Putamen (tissue), 1 donor: ENCODE measurements around the gene PPP1R36.
"Not testable (repeated sequence)": the region's sequence is repeated elsewhere in the genome, so short reads cannot be mapped to it uniquely, and the experiment has no call there.

Experiments
- DNase-seq: peaks from one replicate; pipeline ENCODE4 v3.0.0-alpha.2; 2016; ENCODE audit warnings: low spot score

Gene PPP1R36, protein sequence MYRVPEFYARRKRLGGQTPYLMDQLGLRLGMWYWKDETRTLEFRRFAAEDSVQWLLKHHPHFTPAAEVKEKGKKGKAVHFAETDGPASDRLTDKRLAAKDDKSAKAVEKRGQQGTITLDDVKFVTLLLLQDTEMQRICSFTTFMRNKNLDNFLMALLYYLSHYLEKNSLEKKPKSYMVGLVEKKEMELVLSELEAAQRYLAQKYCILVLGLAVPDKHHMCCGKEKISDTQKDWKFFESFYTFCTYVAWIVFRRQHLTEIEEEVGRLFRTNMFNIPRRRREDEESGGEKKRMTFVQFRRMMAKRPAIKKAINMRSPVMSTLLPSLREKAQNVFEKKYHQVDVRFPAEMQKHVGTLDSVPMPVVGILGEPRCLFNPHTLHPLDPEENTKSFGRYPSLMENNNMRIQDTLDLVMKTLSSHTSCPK

GRCh38 chr14:64549791-64550620, at the start of gene PPP1R36:
TSS of gene PPP1R36 (plus strand) at chr14:64549961. CDS start at chr14:64549998, 37 bp downstream.
- no peak for DNase-seq

DNA sequence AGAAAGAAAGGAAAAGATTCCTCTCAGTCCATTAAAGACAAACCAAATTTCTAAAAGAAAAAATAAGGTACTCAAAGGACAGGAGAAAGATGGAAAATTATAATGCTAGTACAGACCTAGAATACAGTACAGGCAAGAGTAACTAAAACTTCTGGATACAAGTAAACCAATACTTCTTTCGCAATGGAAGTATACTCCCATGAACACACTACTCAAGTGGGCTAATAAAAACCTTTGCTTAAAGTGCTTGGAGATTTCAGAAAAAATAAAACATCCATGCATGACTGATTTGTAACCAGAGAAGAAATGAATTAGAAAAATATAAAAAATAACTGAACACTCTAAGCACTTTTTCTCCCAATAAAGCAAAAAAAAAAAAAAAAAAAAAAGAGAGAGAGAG, 49.7 kb upstream of the PPP1R36 start:
- DNase-seq = no peak

- DNase-seq = no peak
These were observed 48.2 kb upstream of the PPP1R36 start for GRCh38 chr14:64501411-64502171.

DNA sequence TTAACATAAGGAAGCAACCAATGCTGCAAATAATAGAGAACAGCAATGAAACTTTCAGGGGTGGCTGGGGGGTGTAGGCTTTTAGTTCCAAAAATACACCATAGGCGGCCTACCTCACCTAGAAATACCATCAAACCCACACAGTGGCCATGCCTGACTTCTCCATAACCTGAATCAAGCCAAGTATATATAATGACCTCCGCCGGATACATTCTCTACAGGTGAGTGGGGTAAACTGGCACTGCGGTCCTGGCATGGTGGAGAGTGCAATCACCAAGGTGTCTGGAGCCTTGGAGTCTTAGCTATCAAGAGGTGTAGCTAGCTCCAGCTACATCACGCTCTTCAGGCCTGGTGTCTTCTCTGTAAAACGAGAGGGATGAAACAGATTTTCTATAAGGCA, 47.3 kb upstream of the PPP1R36 start:
- DNase-seq = no peak

- no peak for DNase-seq
These were observed 46.8 kb upstream of the PPP1R36 start for GRCh38 chr14:64502887-64503433.

DNA sequence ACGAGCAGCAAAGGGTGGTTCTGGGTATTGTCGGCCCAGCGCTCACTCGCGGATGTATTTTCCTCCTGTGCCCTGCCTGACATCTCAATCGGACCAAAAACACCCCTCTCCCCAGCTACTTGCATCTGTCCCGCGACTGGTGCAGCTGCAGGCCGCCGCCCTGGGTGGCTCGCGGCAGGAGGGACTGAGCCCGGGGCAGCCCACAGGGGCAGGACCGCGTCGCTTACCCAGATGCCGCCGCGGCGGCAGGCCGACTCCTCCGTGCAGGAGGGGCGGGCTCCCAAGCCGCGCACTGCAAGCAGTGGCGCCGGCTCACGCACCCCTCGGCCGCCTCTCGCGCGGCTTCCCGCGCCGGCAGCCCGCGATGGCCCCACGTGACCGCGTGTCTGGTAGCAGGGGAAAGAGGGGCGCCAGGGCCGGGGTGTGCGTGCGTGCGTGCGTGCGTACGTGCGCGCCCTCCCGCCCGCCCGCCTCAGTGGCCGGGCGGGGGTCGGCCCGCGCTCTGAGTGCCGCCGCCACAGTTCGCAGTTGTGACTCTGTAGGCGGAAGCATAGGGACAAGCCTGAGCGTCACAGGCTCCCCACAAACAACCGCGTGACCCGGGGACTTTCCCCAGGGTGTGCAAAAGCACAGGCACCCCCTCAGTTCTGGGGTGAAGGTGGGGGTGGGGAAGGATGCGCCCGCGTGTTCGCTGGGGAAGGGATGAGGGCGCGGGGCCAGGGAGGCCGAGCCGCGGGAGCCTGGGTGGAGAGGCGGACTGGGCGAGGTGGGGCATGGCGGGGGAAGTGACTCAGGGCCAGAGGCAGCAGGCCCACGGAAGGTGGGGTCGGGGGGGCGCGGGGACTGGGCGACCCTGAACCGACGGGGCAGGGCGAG, 46.1 kb upstream of the PPP1R36 start, which contains the start of gene ZBTB25:
Gene ZBTB25, minus strand, starts transcription at position 405 of the 876 bp plus-strand sequence. CDS start 13,305 bp downstream, outside the sequence.
- peak; percentile 93 for DNase-seq

DNA sequence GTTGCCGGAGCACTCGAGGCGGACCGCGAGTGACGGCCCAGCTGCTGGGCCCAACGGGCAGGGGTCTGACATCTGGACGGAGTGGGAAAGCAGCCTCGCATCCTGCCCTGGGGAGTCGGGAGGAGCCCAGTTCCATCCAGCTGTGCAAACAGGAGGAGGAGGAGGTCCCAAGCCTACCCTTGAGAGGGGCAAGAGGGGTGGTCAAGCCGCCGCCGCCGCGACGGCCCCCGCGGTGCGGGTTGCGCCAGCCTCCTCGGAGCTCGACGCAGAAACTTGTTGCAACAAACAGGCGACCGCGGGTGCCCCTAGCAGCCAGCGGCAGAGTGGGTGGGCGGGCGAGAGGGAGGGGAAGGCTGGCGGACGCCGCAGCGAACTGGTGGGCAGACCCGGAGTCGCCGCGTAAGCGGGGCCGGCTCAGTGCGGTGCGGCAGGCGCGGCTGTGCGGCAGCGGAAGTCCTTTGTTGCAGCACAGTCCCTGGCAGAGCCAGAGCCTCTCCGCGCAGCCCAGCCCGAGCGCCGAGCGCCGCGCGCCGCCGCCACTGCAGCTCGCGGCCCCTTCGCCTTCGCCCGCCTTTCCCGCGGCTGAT, 45.4 kb upstream of the PPP1R36 start, which contains the start of gene ZBTB1:
Gene ZBTB1, plus strand, starts transcription at position 461 of the 587 bp plus-strand sequence. CDS start 16,735 bp downstream, outside the sequence.
- DNase-seq = peak; percentile 74

GRCh38 chr14:64504897-64505794, 44.6 kb upstream of the PPP1R36 start:
- peak; percentile 92 for DNase-seq

DNA sequence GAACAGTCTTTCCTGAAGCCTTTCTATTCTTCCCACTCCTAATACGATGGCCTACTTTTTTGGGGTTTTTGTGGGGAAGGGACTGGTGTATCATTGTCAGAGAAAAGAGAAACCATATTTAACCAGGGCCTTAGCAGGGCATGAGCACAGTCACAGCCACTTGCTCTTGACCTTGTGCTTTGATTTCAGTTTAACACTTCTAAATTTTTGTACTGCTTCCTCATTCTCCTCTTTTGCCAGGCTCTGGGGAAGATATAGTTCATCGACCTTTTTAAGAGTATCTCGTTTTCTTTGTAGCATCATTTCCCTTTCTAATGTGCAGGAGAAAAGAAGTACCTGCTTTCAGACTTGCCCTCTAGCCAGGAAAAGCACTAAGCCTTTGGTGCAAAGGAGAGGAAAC, 43.0 kb upstream of the PPP1R36 start:
- DNase-seq = no peak

DNA sequence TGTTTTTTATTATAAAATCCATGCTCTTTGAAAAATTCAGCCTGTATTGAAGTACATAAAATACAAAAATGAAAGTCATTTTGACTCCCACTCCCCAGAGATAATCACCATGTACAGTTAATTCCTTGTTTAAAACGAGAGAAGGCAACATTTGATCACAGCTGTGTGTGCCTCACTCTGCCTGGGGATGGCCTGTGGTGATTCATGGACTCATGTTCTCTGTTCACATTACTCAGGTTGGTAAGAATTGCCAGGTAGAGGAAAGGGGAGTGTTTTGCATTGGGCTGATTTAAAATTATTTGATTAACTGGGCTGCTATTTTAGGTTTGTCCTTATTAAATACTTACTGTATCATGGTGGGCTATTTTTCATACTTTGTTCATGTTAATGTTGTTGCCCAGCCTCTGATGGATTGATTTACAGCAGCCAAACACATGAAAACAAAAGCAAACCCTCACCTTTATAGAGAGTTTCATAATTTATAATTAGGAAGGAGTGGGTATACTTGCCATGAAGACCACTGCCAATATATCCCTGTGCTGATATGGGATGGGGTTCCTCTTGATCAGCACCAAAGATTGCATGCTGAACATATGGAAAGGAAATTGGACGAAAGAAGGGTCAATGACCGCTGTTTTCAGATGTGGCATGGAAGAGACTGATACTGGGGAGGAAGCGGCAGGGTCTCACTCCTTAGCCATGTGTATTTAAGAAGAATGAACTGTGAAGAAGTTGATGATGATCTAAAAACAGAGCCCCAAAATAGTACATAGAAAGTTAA, 42.2 kb upstream of the PPP1R36 start:
- DNase-seq = no peak

GRCh38 chr14:64508215-64508776, 41.5 kb upstream of the PPP1R36 start:
- no peak for DNase-seq

DNA sequence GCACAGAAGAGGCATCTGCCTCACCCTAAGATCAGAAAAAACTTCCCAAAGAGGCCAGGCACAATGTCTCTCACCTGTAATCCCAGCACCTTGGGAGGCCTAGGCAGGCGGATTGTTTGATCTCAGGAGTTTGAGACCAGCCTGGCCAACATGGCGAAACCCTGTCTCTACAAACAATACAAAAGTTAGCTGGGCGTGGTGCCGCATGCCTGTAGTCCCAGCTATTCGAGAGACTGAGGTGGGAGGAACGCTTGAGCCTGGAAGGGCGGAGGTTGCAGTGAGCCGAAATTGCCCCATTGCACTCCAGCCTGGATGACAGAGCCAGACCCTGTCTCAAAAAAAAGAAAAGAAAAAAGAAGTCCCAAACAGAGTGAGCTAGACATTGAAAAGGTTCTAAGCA, 40.7 kb upstream of the PPP1R36 start:
- no peak for DNase-seq

DNA sequence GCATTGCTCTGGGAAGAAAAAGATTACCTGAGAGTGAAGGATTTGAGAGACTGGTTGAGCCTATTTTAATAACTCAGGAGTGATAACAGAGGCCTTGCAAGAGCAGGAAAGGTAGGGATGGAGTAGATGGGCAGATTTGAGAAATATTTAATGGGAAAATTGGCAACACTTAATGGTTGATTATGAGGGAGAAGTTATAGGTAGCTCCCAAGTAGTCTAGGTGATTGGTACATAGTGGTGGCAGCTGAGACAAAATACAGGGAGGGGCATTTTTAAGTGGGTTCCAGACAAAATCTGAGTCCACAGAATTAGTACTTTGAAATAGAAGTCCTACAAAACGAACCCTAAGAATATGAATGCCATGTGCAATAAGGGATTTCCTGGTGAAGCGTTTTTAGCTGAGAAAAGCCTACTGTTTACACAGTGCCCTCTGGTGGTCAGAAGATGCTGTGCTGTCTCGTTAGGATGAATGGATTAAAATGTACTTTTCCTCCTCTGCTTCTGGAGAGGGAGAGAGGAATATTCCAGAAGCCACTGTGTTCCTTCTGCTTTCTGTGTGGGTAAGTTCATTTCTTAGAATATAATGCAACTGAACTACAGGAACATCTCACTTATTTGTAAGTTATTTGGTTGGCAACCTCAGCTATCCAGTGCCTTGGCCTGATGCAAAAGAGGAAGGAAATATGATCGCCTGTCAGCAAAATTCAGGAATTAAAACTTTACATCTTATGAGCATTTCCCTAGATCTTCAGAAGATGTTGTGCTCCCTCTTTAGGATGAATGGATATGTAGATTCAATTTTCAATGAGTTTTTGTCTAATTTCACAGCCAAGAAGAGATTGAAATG, 38.7 kb upstream of the PPP1R36 start:
- peak; percentile 74 for DNase-seq

DNA sequence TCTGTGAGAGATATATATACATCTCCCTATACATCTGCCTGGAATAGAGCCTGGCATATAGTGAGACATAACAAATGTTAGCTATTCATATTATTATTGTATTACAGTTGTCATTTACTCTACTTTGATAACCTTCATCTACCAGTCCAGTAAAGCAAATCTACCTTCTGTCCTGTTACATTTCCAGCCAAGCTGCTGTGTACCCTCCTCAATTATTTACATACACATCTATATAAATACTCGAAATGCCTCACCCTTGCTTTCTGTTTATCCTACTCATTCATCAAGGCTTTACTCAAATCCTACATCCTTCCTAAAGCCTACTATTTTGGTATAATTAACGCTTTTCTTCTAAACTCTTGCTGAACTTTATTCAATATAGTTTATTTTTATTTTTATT, 36.5 kb upstream of the PPP1R36 start:
- DNase-seq = no peak

DNA sequence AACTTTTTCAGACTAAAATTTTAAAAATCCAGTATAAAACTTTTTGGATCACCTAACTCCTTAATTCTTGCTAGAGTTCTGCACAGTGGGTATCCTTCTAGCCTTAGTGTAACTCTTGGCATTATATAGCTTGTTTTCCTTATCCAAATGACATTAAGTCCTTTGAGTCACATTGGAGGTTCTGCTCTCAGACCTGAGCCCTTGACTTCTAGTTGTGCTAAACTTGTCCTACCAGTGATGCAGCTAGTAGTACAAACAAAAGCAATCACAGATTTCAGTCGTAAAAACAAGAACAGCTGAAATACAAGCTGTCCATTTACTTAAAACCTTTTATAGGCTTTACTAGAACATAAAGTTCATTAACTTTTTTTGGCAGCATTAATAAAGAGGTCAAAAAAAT, 34.7 kb upstream of the PPP1R36 start:
- no peak for DNase-seq

GRCh38 chr14:64516969-64517368, 32.8 kb upstream of the PPP1R36 start:
- DNase-seq = no peak

- not testable (repeated sequence) for DNase-seq
These were observed 32.1 kb upstream of the PPP1R36 start for GRCh38 chr14:64517667-64518066.
